SK-N-SH (cell line): ENCODE data around the gene KCNJ9. TPM values are rescaled to one million over a fixed set of nuclear protein-coding genes. Genes with fewer than 3 reads are reported as not detected.

ENCODE experiments used
- CTCF ChIA-PET: fragments of 300-600, 350-600 bp; formaldehyde crosslinking; extraction: SDS; loops from one replicate; lab custom pipeline; 2021; lab: Yijun Ruan, JAX
- POLR2A ChIA-PET: fragments of 350-600 bp; sonication (Branson Sonifier 250); formaldehyde crosslinking; extraction: SDS; loops from one replicate; lab custom pipeline; 2020; ENCODE audit warnings: antibody characterized with exemption, inconsistent platforms; lab: Yijun Ruan, JAX
- DNase-seq: peaks from one replicate; pipeline ENCODE4 v3.0.0; 2012
- H2AFZ ChIP-seq: fragments of 200-600 bp; sonication (generic); 2 replicates; pipeline ENCODE4 v1.8.1; 2016; ENCODE audit warnings: antibody characterized with exemption, mild to moderate bottlenecking, low read depth
- H3F3A ChIP-seq: fragments of 200-600 bp; sonication (generic); replicated peaks from 2 replicates; pipeline ENCODE3; 2016; ENCODE audit warnings: antibody characterized with exemption, mild to moderate bottlenecking; ENCODE audit not compliant: insufficient read depth
- H3K27ac ChIP-seq, 2 experiments: fragments of 200-500 bp in 1 of 2; fragments of 200-600 bp in 1 of 2; sonication (Bioruptor generic) in 1 of 2; sonication (generic), shearing (Covaris generic) in 1 of 2; 2 replicates each; pipeline versions ENCODE4 v1.5.1 to v1.6.1; 2014 to 2016; ENCODE audit warnings: low read depth in 2 of 2, inconsistent platforms in 1 of 2, low read length in 1 of 2, mild to moderate bottlenecking in 1 of 2, mixed read lengths in 1 of 2
- H3K27me3 ChIP-seq: fragments of 200-600 bp; sonication (generic), shearing (Covaris generic); 2 replicates; pipeline ENCODE4 v1.6.1; 2016; ENCODE audit warnings: mixed run types; ENCODE audit not compliant: insufficient read depth
- H3K36me3 ChIP-seq, 2 experiments: fragments of 200-500 bp in 1 of 2; fragments of 200-600 bp in 1 of 2; sonication (Bioruptor generic) in 1 of 2; sonication (generic) in 1 of 2; replicated peaks in 1 of 2; 2 replicates each; pipeline versions ENCODE3 to v1.5.1; 2014 to 2016; ENCODE audit warnings: low read length in 1 of 2, mild to moderate bottlenecking in 1 of 2; ENCODE audit not compliant: insufficient read depth in 2 of 2, control insufficient read depth in 1 of 2
- H3K4me1 ChIP-seq, 2 experiments: fragments of 200-500 bp in 1 of 2; fragments of 200-600 bp in 1 of 2; sonication (Bioruptor generic) in 1 of 2; sonication (generic), shearing (Covaris generic) in 1 of 2; 2 replicates each; pipeline versions ENCODE4 v1.5.1 to v1.6.1; 2014 to 2016; ENCODE audit warnings: low read depth in 1 of 2, low read length in 1 of 2, mixed run types in 1 of 2; ENCODE audit not compliant: insufficient read depth in 2 of 2, control insufficient read depth in 1 of 2
- H3K4me2 ChIP-seq: fragments of 200-600 bp; sonication (generic), shearing (Covaris generic); 2 replicates; pipeline ENCODE4 v1.6.1; 2017; ENCODE audit warnings: mixed run types
- H3K4me3 ChIP-seq, 2 experiments: fragments of 200-500 bp in 1 of 2; fragments of 200-600 bp in 1 of 2; sonication (Bioruptor generic) in 1 of 2; sonication (generic), shearing (Covaris generic) in 1 of 2; 2 replicates each; pipeline versions ENCODE4 v1.5.1 to v1.8.1; 2014 to 2016; ENCODE audit warnings: low read depth in 2 of 2, inconsistent platforms in 1 of 2, low read length in 1 of 2, mild to moderate bottlenecking in 1 of 2, mixed read lengths in 1 of 2, moderate library complexity in 1 of 2
- H3K79me2 ChIP-seq: fragments of 200-600 bp; sonication (generic); 2 replicates; pipeline ENCODE4 v1.8.1; 2017; ENCODE audit warnings: mild to moderate bottlenecking; ENCODE audit not compliant: insufficient read depth
- H3K9ac ChIP-seq: fragments of 200-600 bp; sonication (generic); 2 replicates; pipeline ENCODE4 v1.6.1; 2017; ENCODE audit warnings: mixed run types
- H3K9me2 ChIP-seq: fragments of 200-600 bp; sonication (generic); 2 replicates; pipeline ENCODE4 v1.6.1; 2017; ENCODE audit warnings: mixed run types
- H3K9me3 ChIP-seq: fragments of 200-600 bp; sonication (generic); 2 replicates; pipeline ENCODE4 v1.6.1; 2017; ENCODE audit warnings: mixed run types, mild to moderate bottlenecking, moderate library complexity
- H4K20me1 ChIP-seq: fragments of 200-600 bp; sonication (generic); 2 replicates; pipeline ENCODE4 v1.6.1; 2017; ENCODE audit warnings: mild to moderate bottlenecking, mixed run types; ENCODE audit not compliant: insufficient read depth
- EP300 ChIP-seq, 2 experiments: IDR thresholded peaks; 2 replicates each; pipeline versions ENCODE4 v1.4.0 to v1.6.1; 2012; ENCODE audit warnings: borderline replicate concordance in 1 of 2, low read depth in 1 of 2, low read length in 1 of 2
- FOXM1 ChIP-seq: IDR thresholded peaks from 2 replicates; pipeline ENCODE4 v1.4.0; 2012; ENCODE audit warnings: low read depth, mild to moderate bottlenecking
- MXI1 ChIP-seq: IDR thresholded peaks from 2 replicates; pipeline ENCODE4 v1.6.1; 2012; ENCODE audit warnings: mild to moderate bottlenecking, low read depth, low read length, improper control_type of control experiment
- RCOR1 ChIP-seq: fragments of 150-350 bp; IDR thresholded peaks from 2 replicates; pipeline ENCODE4 v1.6.1; 2017; ENCODE audit warnings: antibody characterized with exemption, low read length
- SMC3 ChIP-seq: IDR thresholded peaks from 2 replicates; pipeline ENCODE4 v1.6.1; 2012; ENCODE audit warnings: low read depth, low read length, improper control_type of control experiment
- TCF12 ChIP-seq: IDR thresholded peaks from 2 replicates; pipeline ENCODE4 v1.4.0; 2012
- USF2 ChIP-seq: fragments of 150-350 bp; IDR thresholded peaks from 2 replicates; pipeline ENCODE4 v1.6.1; 2017; ENCODE audit warnings: antibody characterized with exemption, low read length, low read depth, borderline replicate concordance
- YY1 ChIP-seq: IDR thresholded peaks from 2 replicates; pipeline ENCODE4 v1.4.0; 2012; ENCODE audit warnings: low read depth, mild to moderate bottlenecking
- ZBTB33 ChIP-seq: IDR thresholded peaks from 2 replicates; pipeline ENCODE4 v1.4.0; 2012; ENCODE audit warnings: low read depth, borderline replicate concordance
- WGBS: methylation state at CpG from one replicate; pipeline ENCODE4 v1.1.6; 2017; ENCODE audit warnings: low lambda C conversion rate; 5-methylcytosine and 5-hydroxymethylcytosine counted together
- polyA plus RNA-seq, 3 experiments: library from polyadenylated mRNA; depleted of rRNA; stranded (reverse); fragments of >200 nt; gene quantifications; 2 replicates each; pipeline ENCODE4 v1.2.3, GENCODE V29; 2012
- TF ChIP-seq, protein P1 (sequence below): IDR thresholded peaks from 2 replicates; pipeline ENCODE4; 2012
- TF ChIP-seq, protein P2 (sequence below): fragments of 150-350 bp; IDR thresholded peaks from 2 replicates; pipeline ENCODE4 v1.6.1; 2016; ENCODE audit warnings: mild to moderate bottlenecking, low read depth, low read length
- TF ChIP-seq, protein P3 (sequence below): IDR thresholded peaks from 2 replicates; pipeline ENCODE4 v1.4.0; 2012; ENCODE audit warnings: low read depth

KCNJ9 gene
- polyA plus RNA-seq, 1 of the 3 experiments (the other 2 are of a cell fraction) = 0.02 TPM

DNA sequence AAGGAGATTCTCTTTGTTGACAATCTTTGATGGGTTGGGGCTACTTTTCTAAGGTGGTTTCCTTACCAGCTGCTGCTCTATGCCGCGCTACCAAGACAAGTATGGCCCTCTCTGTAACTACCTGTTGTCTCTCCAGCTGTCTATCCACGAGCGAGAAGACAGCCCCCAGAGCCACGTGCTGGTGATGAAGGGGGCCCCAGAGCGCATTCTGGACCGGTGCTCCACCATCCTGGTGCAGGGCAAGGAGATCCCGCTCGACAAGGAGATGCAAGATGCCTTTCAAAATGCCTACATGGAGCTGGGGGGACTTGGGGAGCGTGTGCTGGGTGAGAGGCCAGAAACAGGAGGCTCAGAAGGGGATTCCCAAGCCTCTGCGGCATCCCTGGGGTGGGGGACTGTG is 48.6 kb downstream of the KCNJ9 start:
- no peaks in the 10 kb centered on the region for H3K36me3 ChIP-seq
- H3K4me2 ChIP-seq = no peak overlapping the region
- no peak overlapping the region for H3K9ac ChIP-seq
- no peaks in the 10 kb centered on the region for H3K9me3 ChIP-seq
- WGBS = 42% methylated on average over 8 of the region's 11 CpGs
- DNase-seq = no peak
- H3K9me2 ChIP-seq = no peaks in the 10 kb centered on the region
- no peaks in the 10 kb centered on the region for H3K79me2 ChIP-seq
- H3K4me1 ChIP-seq = peaks cover 0 to 8% of the 10 kb centered on the region in 2 experiments; a peak in 1 of 4 replicates
- H4K20me1 ChIP-seq = no peaks in the 10 kb centered on the region
- no peak overlapping the region for H3K27ac ChIP-seq
- TF ChIP-seq ZBTB33 (no peak), FOXM1 (no peak), EP300 (IDR thresholded peaks at IDR 0.05; ENCODE audit: borderline replicate concordance in 1 of 2, low read depth in 1 of 2, low read length in 1 of 2) (no peak), SMC3 (no peak), TCF12 (no peak), RCOR1 (no peak), USF2 (no peak), MXI1 (no peak), YY1 (no peak)
- TF ChIP-seq, protein P1, sequence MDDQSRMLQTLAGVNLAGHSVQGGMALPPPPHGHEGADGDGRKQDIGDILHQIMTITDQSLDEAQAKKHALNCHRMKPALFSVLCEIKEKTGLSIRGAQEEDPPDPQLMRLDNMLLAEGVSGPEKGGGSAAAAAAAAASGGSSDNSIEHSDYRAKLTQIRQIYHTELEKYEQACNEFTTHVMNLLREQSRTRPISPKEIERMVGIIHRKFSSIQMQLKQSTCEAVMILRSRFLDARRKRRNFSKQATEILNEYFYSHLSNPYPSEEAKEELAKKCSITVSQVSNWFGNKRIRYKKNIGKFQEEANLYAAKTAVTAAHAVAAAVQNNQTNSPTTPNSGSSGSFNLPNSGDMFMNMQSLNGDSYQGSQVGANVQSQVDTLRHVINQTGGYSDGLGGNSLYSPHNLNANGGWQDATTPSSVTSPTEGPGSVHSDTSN = no peak
- TF ChIP-seq, protein P2, sequence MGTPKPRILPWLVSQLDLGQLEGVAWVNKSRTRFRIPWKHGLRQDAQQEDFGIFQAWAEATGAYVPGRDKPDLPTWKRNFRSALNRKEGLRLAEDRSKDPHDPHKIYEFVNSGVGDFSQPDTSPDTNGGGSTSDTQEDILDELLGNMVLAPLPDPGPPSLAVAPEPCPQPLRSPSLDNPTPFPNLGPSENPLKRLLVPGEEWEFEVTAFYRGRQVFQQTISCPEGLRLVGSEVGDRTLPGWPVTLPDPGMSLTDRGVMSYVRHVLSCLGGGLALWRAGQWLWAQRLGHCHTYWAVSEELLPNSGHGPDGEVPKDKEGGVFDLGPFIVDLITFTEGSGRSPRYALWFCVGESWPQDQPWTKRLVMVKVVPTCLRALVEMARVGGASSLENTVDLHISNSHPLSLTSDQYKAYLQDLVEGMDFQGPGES = no peak
- TF ChIP-seq, protein P3, sequence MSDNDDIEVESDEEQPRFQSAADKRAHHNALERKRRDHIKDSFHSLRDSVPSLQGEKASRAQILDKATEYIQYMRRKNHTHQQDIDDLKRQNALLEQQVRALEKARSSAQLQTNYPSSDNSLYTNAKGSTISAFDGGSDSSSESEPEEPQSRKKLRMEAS = no peak
- H3K27me3 ChIP-seq = 0 out of 2 replicates have a peak, but pooled peaks cover 4% of the 10 kb centered on the region
- no peak overlapping the region for H3K4me3 ChIP-seq
- no peaks in the 10 kb centered on the region for H3F3A ChIP-seq
- POLR2A ChIA-PET = no interaction called here
- no peak overlapping the region for H2AFZ ChIP-seq
- CTCF ChIA-PET = interaction anchor here (1.2 to 2.3 kb wide), 5 partner anchors 29 to 161 kb away, joined by 3 to 11 read pairs (median 3); no protein-coding TSS in a partner anchor
